GM21737 (cell line): ENCODE measurements around the gene NPR2.
A peak's percentile ranks its signal among the peaks of the same experiment; 100 is the strongest.

Source experiments
- ATAC-seq: cut with Tn5 transposase; IDR thresholded peaks from one replicate; pipeline ENCODE4 v1.9.1; 2021; ENCODE audit warnings: mild to moderate bottlenecking, moderate library complexity; ENCODE audit not compliant: unreplicated experiment

The NPR2 gene

DNA sequence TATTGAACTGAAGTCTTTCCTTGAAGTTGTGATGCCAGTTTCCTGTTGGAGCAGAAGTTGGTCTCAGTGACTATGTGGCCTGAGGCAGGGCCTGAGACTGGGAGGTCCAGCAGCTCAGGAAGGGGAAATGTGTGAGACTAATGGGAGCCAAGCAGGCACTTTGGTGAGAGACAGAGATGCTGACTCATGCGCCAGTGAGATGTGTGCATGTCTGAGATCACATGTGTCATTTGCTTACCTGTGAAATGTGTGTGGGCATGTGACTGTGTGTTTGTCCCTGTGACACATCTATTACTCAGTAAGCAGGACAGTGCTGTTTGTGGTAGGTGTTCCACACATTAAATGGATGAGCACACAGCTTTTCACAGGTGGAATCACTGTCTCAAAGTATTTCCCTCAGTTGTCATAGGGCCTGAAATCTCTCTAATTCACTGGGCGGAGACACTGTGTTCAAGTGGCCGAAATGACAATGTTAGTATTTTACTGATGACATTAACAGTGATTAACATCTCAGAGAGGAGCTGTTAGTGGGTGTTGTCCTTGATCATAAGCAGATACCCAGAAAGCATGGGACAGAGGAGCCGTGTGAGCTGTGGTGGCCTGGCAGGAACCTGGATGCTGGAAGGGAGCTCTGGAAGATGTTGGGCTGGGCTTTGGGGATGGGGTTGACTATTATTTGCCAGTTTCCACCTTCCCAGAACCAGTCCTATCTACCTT lies 7.4 kb downstream of the NPR2 start:
- ATAC-seq, result no peak

DNA sequence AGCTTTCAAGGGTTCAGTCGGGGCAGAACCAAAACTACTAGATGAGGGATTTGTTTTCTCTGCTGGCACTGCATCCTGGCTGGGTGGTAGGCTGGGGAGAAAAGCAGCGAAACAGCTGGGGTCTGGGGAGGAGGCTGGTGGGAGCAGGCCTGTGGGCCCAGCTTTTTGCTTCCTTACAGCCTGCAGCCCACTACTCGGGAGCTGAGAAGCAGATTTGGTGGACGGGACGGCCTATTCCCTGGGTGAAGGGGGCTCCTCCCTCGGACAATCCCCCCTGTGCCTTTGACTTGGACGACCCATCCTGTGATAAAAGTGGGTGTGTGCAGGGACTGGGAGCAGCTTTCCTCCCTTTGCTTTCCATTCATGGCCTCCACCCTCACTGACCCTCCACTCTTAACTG lies 9.1 kb downstream of the NPR2 start:
- no peak for ATAC-seq

DNA sequence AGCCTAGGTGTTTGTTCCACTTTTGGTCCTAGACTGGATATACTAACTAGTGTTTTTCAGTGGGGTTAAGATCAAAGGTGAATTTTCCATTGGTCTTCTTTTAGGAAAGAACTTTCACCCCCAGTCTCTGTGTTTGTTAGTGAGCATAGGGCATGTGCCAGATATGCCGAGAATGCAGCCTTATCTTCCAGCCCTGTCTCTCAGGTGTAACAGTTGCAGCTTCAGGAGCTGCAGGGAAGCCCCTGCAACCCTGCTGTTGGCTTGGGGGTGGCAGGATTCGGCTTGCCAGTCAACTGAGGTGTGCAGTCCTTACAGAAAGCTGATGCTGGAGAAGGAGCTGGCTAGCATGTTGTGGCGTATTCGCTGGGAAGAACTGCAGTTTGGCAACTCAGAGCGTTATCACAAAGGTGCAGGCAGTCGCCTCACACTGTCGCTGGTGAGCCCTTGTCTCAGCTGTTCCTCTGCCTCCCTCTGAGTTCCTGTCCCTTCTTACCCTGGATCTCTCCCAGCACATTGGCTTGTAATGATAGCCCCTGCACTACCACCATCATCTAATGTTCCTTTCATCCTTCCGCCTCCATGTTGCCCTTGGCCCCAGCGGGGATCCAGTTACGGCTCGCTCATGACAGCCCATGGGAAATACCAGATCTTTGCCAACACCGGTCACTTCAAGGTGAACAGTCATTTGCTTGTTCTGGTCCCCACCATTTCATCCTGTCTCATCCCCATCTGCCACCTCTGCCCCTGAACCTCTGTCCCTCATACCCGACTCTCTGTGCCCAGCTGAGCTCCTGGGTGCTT lies 10.1 kb downstream of the NPR2 start:
- ATAC-seq, result no peak

DNA sequence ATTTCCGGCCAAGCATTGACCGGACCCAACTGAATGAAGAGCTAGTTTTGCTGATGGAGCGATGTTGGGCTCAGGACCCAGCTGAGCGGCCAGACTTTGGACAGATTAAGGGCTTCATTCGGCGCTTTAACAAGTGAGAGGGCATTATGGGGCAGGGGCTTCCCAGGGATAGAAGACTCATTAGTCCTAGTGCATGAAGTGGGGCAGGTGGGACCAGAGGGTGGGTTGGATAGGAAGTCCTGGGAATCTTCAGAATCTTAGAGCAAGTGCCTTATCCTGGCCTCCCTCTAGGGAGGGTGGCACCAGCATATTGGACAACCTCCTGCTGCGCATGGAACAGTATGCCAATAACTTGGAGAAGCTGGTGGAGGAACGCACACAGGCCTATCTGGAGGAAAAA lies 14.7 kb downstream of the NPR2 start:
- no peak for ATAC-seq

DNA sequence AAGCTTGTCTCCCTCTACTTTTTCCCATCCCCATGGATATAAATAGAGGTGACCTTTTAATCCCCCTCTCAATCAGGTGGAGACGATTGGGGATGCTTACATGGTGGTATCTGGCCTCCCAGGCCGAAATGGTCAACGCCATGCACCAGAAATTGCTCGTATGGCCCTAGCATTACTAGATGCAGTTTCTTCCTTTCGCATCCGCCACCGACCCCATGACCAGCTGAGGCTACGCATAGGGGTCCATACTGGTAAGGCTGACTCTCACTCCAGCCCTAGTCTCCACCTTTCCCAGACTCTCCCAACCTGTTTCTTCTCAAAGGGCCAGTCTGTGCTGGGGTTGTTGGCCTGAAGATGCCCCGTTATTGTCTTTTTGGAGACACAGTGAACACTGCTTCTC lies 17.0 kb downstream of the NPR2 start:
- ATAC-seq, result no peak

DNA sequence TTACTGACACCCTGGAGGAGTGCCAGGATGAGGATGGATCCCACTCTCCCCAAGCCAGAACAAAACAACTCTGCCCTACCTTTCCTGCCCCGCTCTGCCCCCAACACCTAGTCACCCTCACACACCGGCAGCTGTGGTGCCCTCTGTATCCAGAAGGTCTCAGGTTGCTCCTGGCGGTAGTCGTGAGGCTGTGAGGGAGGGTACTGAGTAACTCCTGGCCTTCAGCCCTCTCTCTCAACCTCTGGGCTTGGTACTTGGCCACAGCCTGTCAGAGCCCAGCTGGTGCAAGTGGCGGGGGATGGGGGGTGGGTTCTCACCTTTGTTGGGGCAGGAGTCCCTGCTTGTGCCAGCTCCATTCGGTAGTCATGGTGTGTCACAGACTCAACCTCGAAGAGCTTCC lies 18.7 kb downstream of the NPR2 start:
- no peak for ATAC-seq

DNA sequence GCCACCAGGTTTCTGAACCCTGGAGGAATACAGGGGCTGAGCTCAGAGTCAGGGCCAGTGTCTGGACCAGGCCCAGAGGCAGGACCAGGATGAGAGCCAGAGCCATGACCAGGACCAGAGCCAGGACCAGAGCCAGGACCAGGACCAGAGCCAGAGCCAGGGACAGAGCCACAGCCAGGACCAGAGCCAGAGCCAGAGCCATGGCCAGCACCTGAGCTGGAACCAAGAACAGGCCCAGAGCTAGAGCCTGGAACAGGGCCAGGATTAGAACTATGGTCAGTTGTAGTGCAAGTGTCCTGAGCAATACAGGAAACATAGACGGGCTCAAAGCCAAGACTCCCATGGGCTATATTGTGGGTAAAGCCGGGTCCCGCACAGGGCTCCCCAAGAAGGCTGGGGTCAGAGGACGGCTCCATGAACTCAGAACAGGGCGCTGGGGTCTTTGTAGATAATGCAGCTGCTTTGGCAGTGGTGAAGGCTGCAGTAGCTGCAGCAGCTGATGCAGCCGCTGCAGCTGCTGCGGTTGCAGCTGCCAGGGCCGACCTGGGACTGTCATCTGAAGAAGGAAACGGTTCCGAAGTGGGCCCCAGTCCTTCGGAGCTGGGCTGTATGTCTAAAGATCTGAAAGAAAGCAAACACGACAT lies 20.1 kb downstream of the NPR2 start:
- ATAC-seq, result no peak

DNA sequence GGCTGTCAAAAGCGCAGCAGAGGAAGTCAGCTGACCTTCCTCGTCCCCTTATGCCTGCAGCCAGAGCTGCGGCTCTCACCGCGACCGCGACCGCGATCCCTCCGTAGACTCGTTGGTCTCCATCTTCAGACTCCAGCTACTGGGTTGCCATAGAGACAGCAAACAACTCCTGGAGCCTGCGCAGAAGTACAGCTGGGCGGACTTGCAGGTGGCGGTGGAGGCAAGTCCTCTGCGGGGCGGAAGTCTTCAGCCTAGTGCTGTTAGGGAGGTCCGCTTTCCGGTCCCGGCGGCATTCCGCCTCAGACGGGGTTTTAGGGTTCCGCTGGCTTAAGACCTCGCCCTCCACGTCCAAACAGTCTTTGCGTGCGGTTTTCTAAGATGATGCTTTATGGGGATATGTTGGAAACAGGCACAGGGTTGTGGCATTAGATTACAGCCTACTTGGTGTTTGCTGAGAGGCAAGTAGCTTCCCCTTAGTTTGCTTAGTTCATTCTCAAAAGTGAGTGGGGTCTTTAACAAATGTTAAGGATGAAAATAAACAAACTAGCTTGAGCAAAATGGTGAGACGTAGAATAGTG lies 20.7 kb downstream of the NPR2 start, which contains the start of gene SPAG8:
SPAG8 (minus strand) TSS at position 238 of the 578 bp plus-strand sequence; CDS start at position 123, 115 bp downstream.
- ATAC-seq, result peak; percentile 54

DNA sequence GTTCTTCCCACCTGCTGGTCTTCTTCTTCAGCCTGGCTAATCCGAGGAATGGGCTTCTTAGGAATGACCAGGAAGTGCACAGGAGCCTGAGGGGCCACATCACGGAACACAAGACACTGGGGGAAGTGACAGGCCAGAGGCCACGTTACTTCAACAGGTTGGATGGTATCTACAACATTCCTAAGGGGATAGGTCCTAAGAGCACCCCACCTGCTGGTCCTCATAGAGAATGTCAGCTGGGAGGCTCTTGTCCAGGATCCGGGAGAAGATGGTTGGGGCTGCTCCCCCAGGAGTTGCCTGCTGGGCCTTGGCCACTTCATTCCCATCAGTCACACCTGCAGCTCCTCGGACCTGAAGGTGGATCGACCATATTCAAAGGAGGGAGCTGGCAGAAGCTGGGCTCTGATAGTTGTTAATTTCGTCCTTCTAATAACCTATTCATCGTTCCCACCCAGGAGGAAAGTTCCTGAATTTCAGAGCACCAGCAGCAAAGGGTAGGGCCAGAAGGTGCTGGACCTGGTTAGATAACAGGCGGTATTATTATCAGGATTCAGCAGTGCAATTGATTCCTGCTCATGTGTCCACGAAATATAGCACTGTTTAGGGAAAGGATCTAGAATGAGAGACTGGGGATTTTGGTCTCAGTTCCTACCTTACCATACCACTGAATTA lies 22.2 kb downstream of the NPR2 start:
- no peak for ATAC-seq

DNA sequence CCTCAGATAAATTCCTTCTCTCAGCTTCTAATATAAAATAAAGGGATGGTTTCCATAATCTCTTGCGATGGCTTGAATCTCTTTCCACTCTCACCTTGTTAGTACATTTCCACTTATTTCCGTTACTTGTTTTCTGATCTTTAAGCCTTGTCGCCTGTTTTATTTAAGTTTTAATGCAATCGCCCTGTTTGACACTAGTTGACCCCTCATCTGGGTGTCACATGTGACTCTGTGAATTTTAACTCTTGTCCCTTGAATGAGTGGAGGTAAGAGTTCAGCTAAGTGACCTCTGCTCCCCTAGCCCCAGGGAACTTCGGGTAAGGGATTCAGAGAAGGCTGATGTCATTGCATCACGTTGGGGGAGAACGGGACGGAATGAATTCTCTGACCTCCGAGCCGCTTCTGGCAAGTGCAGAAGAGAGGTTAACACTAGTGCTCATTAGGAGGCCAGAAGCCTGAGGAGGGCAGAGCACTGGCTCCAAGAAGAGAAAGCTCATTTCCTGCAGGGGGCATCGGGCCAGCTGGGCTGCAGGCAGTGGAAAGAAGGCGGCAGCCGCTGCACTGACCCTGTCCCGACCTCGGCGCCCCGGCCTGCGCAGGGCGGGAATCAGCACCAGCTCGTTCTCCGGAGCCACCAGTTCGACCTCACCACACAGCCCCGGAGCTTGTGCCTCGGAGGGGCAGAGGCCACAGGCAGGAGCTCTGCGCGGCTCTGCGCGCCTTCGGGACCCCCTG lies 22.9 kb downstream of the NPR2 start:
- ATAC-seq, result peak; percentile 20

DNA sequence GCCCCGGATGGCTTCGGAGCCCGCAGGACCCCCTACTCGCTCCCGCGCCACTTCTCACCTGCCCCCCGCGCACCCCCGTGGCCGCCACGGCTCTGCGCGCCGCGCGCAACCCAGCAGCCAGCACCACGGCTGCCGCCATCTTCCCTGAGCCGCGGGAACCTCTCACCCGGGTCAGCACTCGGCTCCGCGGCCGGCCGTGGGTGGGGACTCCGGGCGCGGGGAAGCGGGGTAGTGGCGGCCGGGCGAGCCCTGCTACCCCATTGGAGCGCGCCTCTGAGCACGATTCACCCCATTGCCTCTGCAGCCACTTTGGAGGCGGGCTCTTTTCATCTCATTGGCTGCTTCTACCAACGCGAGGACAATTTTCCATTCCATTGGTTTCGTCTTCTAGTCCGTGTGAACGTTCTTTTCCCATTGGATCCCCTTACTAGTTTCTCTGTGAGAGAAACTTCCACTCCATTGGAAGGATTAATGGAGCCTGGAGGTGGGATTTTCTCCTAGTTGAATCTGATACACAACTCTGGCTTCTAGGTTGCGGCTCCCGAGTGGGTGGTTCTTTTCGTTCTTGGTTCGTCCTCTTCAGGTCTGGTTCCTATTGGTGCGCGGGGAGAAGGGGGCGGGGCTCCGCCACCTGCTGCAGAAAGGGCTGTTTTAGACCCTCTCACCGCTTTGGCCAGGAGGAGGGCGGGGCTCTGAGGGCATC lies 23.6 kb downstream of the NPR2 start, which contains the start of gene HINT2:
HINT2 (minus strand) TSS at position 202 of the 703 bp plus-strand sequence; CDS start at position 139, 63 bp downstream.
- ATAC-seq, result peak; percentile 73

DNA sequence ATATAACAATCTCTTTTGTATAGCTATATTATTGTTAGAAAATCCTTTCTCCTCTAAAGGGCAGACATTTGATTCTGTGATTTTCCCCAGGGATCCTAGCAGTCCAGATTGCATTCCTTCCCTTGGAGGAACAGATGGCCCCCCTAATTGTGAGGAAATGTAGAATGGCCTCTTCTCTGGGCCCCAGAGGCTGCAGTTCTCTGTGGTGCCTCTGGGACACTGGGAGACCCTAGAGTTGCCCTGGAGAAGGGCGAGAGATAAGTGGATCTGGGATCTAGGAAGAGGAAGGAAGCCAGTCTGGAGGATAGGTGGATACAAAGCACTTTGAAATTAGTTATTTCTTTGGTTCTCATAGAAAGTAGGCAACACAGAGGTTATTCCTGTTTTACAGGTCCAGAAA lies 25.3 kb downstream of the NPR2 start:
- ATAC-seq, result no peak

DNA sequence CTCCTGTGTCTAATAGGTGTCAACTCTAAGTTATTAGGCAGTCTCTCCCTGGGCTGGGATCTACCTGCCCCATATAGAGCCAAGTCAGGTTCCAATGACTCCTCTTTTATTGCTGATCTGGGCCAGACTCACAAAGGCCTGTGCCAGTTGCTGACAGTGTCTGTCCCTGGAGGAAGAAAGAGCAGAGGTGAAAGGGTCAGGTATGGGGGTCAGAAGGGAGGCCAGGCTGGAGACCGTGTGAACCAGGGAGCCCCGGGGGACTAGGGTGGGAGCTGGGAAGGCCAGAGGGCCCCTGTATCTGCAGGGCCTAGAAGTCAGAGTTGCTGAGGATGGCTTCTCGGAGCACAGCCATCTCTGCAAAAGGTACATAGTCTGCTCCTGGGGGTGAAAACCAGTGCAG lies 26.9 kb downstream of the NPR2 start:
- no peak for ATAC-seq

DNA sequence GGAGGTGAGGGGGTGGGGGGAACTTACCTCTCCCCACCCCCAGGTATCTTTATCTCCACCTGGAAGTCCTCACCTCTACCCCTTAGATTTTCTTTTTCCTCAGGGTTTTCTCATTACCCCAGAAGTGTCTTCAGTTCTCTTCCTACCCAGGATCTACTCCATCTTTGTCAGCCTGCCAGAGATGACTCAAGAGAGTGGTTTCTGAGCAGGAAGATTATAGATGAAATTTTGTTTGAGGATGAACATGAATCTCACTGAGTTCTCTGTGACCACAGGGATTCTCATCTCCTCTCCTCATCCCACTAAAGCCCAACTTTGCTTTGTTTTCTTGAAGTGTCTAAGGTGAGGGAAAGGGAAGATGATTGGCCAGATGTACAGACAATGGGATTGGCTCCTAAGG lies 28.7 kb downstream of the NPR2 start:
- no peak for ATAC-seq

DNA sequence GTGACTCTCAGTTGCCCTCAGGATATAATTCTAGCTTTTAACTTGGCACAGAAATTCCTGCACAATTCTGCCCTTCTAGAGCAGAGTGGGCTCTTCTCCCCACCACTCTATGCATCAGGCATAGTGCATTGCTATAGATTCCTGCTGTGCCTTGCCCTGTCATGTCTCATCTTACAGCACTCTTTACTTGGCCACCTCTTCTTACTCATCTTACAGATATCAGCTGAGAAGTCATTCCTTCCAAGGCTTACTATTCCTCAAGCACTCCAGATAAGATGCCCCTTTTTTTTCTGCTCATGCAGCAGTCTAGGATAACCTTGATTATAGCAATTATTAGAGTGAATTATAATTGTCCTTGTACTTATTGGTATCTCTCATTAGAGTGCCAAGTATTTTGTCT lies 31.5 kb downstream of the NPR2 start:
- ATAC-seq, result no peak

DNA sequence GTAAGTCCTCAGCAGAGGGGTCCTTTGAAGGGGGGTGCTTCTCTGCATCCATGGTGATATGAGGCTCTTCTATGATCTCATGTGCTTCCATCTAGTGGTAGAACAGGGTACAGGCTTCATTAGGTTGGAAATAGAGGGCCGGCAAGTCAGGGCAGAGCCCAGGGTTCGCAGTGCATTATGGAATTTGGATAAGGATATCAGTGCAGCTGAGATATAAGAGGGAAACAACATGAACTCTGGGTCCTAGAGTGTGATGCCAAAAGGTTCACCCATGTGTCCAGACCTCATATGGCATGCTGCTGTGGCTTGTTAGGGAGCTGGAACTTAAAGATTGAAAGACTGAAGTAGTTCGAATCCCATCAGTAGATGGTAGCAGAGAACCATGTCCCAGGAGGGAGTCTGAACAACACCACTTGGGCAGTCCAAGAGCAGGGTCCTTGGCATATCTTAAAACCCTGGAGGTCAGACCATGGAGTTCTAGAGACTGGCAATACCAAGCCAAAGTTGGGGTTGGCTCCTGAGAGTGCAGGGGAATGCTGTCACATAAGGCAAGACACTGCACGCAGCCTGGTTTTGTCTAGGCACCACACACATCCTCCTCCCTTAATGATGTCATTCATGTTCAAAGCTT lies 34.8 kb downstream of the NPR2 start:
- ATAC-seq, result no peak

DNA sequence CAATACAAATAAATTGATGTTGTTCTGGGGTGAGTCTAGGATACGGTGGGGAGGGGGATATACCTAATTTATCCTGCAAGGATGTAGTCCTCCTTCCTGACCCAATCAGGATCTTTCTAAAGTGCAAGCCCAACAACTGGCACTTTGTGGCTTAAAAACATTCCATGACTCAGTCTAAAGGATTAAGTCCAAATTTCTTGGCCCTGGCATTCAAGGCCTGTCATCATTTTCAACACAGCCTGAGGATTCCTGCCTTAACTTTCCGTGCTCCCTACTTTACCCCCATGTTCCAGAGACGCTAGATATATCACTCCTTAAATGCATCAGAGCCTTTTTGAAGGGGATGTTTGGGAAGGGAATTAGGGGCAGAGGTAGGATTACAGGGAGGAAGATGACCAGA lies 36.1 kb downstream of the NPR2 start:
- no peak for ATAC-seq

DNA sequence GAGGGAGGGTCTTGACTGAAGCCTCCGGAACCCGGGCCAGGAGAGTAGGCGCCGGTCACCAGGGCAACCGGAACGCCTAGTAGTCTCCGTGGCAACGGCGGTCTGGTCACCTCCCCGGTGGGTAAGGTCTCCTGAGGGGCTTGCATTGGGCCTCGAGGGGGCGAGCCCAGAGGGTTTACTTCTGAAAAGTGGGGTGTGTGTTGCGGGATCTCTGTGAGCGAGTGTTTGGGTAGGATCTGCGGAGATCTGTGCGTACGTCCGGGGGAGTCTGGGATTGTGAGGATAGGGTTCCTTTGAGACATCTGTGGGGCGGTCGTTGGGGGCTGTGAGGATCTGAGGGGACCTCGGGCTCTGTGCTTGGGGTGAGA lies 37.3 kb downstream of the NPR2 start, which contains the start of gene FAM221B:
FAM221B (minus strand) TSS at position 17 of the 368 bp plus-strand sequence. CDS start 2,571 bp downstream, outside the sequence.
- ATAC-seq, result peak; percentile 3
